Hepatic stellate cell (primary cell): ENCODE data around the gene ADARB2.

ENCODE experiments used
- DNase-seq: peaks from one replicate; pipeline ENCODE4 v3.0.0; 2011; ENCODE audit warnings: low spot score

ADARB2 gene

DNA sequence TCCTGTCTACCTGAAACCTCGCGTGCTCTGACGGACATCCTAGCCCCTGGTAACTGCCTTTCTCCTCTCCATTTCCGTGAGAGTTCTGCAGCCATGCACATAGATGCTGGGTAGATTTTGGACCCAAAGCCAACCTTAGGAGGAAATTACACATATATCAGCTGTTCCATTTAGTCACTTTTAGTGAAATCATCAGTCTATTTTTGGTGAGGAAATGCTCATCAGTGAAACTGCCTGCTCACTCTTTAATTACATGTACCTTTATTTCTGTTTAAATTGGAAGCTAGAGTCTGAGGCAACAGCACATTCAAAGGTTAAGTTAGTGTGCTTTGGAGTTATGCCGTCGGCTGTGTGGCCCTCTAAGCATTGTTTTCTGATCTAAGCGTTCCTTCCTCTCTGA is 449.8 kb downstream of the ADARB2 start:
- DNase-seq = no peak

DNA sequence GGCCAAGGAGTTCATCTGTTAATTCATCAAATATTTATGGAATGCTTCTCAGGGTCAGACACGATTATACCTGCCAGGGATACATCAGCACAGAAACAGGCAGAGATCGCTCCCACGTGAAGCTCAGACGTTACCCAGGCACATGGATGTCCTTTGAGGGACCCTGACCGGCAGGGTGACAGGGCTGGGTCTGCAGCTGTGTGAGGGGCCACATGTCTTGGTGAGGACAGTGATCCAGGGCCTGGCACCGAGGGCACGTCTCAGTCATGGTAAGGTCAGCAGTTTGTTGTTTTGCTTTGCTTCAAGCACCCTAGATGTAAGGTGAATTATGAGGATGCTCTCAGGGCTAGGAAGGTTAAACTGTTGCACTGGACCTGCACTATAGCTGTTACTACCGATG is 453.2 kb downstream of the ADARB2 start:
- DNase-seq = no peak

DNA sequence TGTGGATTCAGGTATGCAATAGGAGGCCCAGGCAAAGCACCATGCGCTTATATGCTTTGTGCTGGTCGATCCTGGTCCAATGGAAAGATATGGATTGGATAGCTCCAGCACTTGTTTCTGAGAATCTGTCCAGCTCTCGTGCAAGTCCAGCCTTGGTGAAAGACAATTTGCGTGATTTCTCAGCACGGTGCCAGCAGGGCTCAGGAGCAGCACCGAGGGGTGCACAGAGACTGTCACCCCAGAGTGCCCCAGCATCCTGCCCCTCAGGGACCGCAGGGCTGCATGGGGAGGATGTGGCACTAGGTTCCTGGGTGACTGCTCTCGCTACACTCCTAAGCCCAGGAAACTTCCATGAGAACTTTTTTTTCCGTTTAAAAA is 455.9 kb downstream of the ADARB2 start:
- DNase-seq = no peak

DNA sequence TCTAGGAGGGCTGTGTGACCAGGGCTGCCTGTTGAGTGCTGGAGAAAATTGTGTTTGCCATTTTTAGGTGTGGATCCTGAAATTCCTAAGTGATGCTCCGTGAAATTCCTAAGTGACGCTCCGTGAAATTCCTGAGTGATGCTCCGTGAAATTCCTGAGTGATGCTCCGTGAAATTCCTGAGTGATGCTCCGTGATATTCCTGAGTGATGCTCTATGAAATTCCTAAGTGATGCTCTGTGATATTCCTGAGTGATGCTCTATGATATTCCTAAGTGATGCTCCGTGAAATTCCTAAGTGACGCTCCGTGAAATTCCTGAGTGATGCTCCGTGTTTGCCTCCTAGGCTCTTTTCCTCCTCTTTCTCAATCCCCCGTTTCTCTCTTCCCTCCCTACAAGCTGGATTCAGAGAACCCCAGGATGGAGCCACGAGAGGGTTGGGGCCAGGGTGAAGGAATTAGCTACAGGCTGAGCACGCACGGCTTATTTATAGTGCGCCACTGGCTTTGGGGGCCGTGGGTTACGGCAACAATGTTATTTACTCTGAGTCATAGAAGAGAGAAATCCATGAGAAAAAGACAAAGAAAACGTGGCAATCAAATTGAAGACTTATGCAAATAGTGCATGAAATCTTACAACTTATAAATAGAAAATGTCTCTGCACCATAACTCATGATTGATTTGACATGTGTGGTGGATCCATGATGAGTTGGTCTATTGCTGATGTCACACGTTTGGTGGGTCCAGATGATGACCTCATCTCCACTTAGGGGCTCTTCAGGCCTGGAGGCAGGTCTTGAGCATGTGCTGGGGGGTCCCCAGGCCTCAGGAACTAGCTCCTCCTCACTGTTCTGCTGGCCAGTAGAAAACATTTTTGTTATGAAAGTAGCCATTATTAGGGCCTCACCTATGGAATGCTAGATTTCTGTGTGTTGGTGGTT is 456.6 kb downstream of the ADARB2 start:
- DNase-seq = no peak

DNA sequence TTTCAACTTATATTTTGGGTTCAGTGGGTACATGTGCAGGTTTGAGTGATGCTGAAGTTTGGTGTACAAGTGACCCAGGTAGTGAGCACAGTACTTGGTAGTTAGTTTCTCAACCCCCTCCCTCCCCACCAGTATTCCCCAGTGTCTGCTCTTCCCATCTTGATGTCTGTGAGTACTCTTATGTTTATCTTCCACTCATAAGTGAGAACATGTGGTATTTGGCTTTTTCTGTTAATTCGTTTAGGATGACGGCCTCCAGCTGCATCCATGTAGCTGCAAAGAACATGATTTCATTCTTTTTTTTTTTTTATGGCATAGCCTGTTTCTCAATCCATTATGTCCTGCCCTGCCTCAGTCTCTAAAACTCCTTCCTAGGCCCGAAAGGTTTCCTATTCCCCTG is 459.0 kb downstream of the ADARB2 start:
- DNase-seq = no peak

DNA sequence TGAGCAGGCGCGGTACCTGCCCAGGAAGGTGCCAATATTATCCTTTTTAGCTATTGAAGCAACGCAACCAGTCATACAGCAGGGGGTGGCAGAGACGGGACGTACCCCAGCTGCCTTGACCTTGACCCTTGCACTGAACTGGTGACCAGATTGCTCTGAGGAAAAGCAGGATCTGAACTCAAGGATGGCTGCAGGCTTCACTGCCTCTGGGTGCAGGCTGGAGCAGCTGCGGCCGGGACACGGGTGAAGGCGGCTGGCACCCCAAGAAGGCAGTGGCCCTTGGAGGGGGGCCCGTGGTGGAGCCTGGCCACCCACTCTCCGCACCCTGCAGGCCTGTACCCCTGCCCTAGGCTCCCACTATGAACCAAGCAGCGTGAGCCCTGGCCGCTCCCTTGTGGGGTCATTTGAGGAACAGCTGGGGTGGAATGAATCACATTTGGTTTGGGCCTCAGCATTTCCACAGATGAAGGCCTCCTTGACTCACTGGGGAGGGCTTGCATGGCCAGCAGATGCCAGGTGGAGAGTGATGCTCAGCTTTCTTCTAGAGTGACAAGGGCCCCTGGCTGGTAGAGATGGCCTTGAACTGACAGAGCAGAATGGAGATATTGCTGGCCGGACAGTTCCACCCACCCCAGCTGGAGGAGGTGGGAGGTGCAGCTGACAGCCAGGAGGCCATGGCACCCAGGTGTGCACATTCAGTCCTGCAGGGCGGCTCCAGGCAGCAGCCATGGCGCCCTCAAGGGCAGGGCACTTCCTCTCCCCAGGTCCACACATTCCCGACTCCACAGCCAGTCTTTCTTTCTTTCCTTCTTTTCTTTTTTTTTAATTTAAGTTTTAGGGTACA is 462.4 kb downstream of the ADARB2 start:
- no peak for DNase-seq

DNA sequence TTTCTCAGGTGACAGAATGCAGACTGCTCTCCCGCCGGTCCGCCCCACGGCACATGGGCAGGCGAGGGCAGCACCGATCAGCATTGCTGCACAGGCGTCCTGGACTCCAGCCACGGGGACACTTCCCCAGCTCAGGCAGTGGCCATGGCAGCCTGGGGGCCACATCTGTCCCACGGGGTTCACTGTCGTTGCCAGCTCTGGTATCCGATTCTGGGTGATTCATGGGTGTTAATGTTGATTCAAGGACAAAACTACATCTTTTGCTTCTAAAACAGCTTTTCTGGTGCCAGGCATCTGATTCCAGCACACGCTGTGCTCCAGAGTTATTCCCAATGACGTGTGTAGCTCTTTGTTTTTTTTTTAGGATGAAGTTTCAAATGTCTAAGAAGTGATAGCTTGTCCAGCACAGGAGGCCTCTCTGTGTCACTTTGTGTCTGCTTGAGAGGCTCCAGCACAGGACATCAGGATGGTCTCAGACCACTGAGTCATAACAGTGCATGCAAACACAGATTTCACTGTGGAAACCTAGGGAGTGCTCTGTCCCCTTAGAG is 463.1 kb downstream of the ADARB2 start:
- no peak for DNase-seq

DNA sequence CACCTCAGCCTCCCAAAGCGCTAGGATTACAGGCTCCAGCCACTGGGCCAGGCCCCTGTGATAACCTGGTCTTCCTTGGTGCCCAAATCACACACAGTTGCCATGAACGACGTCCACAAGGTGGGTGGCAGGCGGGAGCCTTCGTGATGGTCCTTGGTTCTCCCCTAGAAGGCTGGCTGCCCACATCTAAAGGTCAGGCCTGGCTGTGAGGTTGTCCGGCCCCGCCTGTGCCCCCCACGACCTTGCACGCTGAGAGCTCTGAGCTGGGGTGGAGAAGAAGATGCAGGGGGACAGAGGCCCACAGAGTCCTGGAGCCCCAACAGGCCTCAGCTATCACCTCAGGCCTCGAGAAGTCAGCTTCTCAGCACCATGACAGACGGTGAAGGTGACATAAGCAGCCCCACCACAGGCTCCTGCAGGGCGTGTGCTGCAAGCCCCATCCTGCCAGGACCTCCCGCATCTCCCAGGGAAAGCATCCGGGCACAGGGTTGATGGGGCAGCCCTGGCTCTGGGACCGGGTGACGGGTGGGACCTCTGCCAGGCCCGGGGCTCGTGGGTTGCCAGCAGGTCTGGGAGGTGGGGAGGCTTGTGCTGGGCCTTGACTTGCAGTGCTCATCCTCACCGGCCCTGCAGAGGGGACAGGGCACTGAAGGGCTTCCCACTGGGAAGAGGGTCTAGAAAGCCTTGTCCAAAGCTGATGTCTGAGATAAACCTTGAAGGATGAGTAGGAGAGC is 463.8 kb downstream of the ADARB2 start:
- no peak for DNase-seq

DNA sequence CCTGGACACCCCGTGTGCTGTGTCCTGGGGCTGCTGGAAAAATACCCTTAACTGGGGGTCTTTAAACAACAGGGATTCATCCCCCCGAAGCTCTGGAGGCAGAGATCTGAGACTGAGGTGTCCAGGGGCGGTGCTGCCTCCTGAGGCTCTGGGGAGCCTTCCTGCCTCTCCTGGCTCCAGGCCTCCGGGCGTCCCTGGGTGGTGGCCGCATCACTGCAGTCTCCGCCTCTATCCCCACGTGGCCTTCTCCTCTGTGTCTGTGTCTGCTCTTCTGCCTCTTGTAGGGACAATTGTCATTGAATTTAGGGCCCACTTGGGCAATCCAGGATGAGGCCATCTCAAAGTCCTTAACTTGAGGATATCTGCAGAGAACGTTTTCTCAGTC is 464.6 kb downstream of the ADARB2 start:
- DNase-seq = no peak

DNA sequence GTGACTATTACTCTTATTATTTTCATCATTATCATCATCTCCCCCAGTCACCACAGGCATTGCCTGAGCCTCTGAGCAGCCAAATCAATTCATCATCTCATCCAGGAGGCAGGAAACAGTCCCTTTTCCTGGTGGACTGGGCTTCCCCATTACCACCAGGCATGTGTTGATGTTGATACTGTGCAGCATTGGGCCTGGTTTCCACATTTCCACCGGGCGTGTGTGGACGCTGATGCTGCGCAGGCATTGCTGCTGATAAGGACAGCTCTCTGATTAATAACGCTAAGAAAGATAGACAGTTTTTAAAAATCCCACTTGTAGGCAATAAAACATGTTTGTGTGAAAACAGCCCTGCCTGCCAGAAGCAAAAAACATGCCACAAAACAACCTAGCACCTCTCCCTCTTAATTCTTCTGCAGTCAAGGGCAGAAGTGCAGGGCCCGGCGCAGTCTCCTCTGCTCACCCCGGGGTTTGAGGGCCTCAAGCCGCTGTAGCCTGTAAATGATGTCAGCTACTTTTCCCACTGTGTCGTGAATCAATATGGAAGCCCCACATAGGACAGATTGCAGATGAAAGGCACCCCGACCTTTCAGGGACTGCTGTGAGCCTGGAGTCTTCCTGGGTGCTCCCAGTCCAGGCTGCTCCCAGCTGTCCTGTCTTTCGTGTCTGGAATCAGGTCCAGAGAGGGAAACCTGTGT is 465.1 kb downstream of the ADARB2 start:
- DNase-seq = no peak

DNA sequence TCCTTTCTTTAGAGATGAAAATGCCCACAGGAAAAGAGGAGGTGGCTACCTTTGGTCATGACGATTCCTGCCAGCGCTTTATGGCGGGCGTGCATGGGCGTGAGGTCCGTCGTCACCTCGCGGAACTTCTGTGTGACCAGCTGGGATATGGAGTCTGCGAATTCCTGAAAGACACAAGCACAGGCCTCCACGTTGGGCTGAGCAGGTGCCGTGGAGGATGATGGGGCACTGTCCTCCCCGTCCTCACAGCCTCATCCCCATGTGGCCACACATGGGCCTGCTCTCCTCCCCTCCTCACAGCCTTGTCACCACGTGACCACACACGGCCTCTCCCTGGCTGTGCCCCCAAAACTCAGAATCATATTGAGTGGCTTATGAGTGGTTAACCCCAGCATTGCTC is 466.4 kb downstream of the ADARB2 start:
- no peak for DNase-seq

DNA sequence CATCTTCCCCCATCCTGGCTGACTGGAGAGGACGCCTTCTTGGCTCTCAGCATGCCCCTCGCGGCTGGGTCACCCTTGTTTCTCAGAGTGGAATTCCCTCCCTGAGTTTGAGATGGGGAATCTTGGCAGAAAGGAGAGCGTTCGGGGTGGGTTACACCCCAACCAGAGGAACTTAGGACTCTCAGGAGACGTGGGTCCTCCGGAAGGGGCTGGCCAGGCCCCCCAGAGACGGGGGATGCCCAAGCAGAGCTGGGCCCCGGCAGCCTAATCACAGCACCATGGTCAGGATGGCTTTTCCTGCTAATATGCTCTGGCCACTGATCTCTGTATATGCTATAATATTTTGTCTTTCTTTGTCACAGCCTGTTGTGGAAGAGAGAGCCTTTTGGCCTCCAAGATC is 466.8 kb downstream of the ADARB2 start:
- no peak for DNase-seq

DNA sequence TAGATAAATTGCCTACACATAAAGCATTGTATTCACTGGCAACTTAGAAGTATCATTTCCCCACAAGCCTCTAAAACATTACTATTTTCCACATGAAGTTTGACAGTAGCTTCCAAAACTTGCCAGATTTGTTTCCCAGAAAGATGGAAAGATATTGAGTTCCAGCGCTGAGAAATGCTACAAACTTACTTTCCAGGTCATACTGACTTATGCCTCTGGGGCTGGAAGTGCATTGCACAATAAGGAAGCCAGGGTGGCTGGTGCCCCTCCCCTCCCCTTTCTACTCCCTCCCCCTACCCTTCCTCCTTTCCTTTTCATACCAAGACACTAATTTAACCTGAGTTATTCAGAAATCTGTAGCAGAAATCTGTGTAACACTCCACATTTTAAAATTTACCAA is 468.5 kb downstream of the ADARB2 start:
- DNase-seq = no peak

DNA sequence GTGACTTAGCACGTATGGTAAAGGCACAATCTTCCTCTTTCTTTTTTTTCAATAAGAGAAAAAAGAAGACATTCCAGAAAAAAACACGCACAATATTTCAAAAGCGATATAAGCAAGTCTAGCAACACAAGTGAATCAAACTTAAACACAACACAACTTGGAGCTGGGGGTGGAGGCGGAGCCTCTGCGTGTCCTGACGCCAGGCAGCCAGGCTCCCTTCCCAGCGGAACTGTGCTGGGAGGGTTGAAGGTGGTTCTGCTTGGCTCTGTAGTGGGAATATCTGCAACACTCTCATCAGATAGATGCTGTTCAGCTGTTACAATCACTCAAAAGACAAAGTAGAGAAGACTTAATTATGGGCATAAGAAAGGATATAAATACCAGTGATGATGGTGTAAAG is 469.8 kb downstream of the ADARB2 start:
- DNase-seq = no peak

DNA sequence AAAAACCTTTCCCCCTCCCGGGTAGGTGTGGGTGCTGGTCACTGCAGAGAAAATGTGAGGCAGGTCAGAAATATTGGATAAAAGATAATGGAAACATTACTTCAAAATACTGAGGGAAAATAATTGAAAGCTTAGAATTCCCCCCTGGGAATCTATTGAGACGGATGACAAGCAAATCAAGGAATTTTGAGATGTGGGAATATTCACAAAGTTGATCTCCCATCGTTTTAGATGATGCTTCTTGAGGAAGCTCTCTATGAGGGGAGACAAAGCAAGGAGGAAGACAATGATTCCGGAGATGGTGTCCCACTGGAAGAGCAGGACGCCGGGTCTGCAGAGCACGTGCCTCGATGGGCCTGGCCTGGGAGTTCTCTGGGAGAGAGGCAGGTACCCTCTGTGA is 470.2 kb downstream of the ADARB2 start:
- DNase-seq = no peak

DNA sequence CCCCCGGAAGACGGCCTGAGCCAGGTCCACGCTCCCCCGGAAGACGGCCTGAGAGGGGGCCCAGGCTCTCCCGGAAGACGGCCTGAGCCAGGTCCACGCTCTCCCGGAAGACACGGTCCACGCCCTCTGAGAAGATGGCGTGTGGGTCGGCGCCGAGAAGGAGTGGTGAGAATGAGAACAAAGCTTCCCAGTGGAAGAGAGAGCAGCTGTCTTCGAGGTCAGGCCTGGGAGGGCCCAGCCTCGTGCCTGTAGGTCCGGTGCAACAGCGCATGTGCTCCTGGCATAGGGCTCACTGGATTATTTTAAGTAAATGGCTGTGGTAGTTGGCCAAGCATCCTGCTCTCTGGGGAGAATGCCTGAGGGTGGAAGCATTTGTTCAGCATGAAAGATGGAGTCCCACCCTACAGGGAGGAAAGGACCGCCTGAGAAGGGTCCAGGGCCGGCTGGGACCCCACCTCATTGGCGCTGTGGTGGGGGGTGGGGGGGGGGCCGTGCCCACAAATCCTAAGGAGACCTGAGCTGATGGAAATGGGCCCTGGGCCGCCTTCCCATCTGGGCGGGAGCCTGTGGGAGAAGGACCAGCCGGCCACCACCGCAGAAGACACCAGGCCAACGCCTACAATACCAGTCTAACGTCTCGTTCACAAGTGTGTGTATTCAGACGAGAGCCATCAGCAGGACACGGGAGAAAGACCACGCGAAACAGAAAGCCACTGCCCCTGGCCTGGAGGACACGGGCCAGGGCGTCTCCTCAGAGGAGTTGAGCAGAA is 471.1 kb downstream of the ADARB2 start:
- no peak for DNase-seq

DNA sequence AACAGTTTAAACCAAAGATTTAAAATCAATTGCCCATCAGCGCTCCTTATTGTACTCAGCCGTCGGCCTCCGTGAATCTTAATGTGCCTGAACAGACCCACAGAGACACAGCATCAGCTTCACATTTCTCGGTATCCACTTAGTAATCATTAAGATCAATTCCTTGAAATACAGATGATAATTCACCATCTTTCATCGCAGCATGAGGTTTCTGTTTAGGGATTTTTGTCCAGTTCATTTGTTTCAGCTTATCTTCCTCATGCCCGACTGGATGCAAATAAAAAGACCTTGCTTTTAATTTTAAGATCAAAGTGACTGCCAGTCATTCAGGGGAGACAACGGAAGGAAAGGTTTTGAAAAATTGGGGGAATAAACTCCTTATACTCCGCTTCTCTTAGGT is 473.3 kb downstream of the ADARB2 start:
- DNase-seq = no peak

DNA sequence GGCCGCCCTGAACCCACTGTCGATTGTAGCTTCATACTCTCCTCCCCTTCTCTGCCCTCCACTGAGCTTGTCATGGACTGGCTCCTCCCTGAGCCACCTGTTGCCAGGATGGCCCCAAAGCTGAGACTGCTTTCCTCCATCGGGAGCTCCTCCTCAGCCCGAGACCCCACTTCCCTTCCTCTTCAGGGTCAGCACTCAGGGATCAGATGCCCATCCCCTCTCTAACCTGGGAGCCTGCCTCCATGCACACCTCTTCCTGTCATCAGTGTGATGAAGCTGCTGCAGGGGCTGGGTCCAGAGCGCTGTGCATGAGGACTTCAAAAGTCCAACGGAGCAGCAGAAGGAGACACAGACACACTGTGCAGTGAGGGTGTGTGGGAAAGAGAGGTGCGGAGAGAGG is 480.1 kb downstream of the ADARB2 start:
- DNase-seq = no peak

DNA sequence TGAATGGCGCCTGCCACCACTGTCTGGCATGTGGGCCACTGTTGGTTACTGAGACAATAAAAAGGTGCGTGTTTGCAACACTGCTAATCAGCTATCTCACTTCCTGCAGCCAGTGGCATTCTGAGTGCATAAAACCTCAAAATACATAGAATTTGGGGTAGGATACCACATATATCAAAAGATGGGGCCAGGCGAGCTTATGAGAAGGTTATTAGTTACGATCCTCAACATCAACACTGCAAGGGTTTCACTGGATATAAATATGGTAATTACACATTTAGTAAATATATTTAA is 480.9 kb downstream of the ADARB2 start:
- DNase-seq = no peak

DNA sequence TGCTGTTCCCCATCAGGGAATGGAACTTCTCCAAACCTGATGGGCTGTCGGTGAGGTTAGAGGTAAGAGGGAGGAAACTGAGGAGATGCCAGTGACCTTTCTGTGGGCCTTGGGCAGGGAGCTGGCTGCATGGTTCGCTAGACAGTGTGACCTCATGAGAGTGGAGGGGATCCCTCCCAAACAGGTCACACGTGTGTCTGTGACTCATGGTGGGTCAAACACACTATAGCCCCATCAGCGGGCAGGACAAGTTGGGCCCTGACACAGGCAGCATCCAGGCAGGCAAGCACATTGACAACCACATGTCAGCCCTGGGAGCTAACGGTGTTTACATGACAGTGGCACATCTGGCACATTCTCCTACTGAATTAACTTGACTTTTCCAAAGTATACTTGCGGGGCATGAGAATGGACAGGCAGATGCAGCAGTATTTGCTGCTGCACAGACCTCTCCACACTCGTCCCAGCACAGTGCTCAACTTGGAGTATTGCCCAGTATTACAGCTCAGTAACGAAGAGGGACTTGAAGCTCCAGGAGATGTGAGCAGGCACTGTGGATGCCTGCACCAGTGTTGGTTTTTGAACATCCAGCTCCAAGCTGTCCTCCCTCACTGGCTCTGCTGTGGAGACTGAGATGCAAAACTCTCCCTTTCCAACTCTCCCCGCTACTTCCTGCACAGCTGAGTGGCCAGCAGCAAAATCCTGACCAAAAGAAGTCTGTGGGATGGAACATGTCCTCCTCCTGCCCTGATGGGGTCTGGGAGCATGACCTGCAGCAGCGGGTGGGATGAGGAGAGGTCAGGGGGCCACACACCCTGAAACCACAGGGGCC is 481.5 kb downstream of the ADARB2 start:
- DNase-seq = no peak
